ENCODE data around the gene UBTD2.

Gene UBTD2

DNA sequence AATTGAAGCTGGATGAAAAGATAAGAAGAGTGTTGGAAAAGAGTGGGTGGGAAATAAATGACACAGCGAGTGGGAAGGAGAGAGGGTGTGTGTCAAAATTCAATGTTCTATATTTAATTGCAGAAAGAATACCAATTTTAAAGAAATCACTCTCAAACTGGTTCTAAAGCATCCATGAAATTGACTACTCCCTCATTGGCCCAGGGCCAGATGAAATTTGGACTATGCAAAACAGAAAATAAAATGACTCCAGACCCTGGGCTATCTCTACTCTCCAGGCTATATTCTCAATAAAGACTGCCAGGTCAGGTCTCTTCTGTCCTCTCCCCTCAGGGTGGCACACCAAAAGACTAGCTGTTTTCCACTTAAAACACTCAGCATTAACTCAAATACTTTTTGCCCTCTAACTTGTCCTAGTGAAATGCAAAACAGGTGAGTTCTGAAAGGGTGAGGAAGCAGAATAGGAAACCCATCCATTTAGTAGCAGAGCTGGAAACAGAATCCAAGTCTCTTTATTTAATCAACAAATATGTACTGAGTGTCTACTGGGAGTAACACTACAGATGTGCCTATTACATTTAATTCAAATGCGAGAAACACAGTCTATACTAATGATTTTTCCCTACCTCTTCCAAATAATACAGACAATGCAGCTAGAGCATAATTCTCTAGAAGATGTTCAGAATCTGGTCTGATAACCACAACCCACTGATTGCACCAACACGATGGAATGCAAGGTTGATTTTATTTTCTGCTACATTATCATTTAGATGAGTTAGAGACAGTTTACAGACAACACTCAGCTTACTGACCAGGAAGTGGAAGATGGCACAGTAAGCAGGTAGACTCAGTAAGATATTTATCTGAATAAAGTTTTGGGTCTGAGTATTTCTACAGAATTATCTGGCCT is 47.5 kb downstream of the UBTD2 start:
- Histone ChIP-seq H3K4me3 (no peak overlapping the region), H3K27ac (no peak overlapping the region)
- DNase-seq (ENCODE audit: low spot score) = no peak
- TF ChIP-seq, protein P1, sequence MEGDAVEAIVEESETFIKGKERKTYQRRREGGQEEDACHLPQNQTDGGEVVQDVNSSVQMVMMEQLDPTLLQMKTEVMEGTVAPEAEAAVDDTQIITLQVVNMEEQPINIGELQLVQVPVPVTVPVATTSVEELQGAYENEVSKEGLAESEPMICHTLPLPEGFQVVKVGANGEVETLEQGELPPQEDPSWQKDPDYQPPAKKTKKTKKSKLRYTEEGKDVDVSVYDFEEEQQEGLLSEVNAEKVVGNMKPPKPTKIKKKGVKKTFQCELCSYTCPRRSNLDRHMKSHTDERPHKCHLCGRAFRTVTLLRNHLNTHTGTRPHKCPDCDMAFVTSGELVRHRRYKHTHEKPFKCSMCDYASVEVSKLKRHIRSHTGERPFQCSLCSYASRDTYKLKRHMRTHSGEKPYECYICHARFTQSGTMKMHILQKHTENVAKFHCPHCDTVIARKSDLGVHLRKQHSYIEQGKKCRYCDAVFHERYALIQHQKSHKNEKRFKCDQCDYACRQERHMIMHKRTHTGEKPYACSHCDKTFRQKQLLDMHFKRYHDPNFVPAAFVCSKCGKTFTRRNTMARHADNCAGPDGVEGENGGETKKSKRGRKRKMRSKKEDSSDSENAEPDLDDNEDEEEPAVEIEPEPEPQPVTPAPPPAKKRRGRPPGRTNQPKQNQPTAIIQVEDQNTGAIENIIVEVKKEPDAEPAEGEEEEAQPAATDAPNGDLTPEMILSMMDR (IDR thresholded peaks at IDR 0.05) = no peak

- TF ChIP-seq, protein P1 (IDR thresholded peaks at IDR 0.05) = no peak
- no peak for DNase-seq (ENCODE audit: low spot score)
- no peak overlapping the region for H3K27ac ChIP-seq
- no peak overlapping the region for H3K4me3 ChIP-seq
Observed at GRCh38 chr5:172235132-172235780, 48.3 kb downstream of the UBTD2 start.

GRCh38 chr5:172234031-172234430 is 49.5 kb downstream of the UBTD2 start:
- Histone ChIP-seq H3K4me3 (no peak overlapping the region), H3K27ac (no peak overlapping the region)
- TF ChIP-seq, protein P1 (IDR thresholded peaks at IDR 0.05) = no peak
- DNase-seq (ENCODE audit: low spot score) = no peak

DNA sequence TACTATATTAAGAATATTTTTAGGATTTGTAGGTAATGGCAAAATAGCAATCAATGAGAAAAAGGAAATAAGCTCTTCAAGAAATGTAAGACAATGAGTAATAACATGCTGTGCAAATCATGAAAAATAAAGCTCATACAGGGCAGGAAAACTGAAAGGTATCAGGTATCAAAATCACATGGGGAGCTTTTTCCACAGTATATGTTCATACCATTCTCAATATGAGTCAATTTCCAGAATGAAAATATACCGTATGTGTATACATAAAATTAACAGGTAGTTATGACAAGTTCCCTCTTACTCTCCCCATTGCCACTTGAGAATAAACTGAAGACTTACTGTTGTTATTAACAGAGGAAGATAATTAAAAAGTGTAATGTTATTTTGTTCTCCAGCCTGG is 53.7 kb downstream of the UBTD2 start:
- Histone ChIP-seq H3K4me3 (no peak overlapping the region), H3K27ac (no peak overlapping the region)
- TF ChIP-seq, protein P1 (IDR thresholded peaks at IDR 0.05) = no peak
- no peak for DNase-seq (ENCODE audit: low spot score)

GRCh38 chr5:172224996-172225395 is 58.6 kb downstream of the UBTD2 start:
- no peak for DNase-seq (ENCODE audit: low spot score)
- no peak overlapping the region for H3K4me3 ChIP-seq
- TF ChIP-seq, protein P1 (IDR thresholded peaks at IDR 0.05) = no peak
- no peak overlapping the region for H3K27ac ChIP-seq

GRCh38 chr5:172223901-172224873 is 59.4 kb downstream of the UBTD2 start:
- TF ChIP-seq, protein P1 (IDR thresholded peaks at IDR 0.05) = no peak
- Histone ChIP-seq H3K27ac (no peak overlapping the region), H3K4me3 (no peak overlapping the region)
- no peak for DNase-seq (ENCODE audit: low spot score)

Measured in coronary artery (tissue), 2 donors.